GM06990 (cell line): ENCODE data around the gene YWHAG.

Source experiments
- DNase-seq: peaks from one replicate; pipeline ENCODE4 v3.0.0-alpha.2; 2011; ENCODE audit not compliant: insufficient read length; ENCODE audit errors: extremely low read depth
- H3K27me3 ChIP-seq: replicated peaks from 2 replicates; pipeline ENCODE4 v1.6.0; 2011; ENCODE audit warnings: low read length; ENCODE audit not compliant: control insufficient read depth, insufficient read depth
- H3K36me3 ChIP-seq: 2 replicates; pipeline ENCODE4 v1.5.1; 2011; ENCODE audit warnings: low read length; ENCODE audit not compliant: control insufficient read depth, insufficient read depth
- H3K4me3 ChIP-seq: replicated peaks from 2 replicates; pipeline ENCODE4 v1.5.1; 2011; ENCODE audit warnings: low read depth, mild to moderate bottlenecking, control low read depth, low read length
- CTCF ChIP-seq: IDR thresholded peaks from 2 replicates; pipeline ENCODE4 v1.5.1; 2011; ENCODE audit warnings: low read length, control low read depth, mild to moderate bottlenecking, inconsistent platforms; ENCODE audit not compliant: insufficient read depth, poor library complexity, severe bottlenecking

YWHAG gene

GRCh38 chr7:76354981-76355730 lies 3.6 kb downstream of the YWHAG start:
- no peak for DNase-seq
- Histone ChIP-seq H3K36me3 (peaks cover 4% of the 10 kb centered on the region), H3K4me3 (no peak overlapping the region), H3K27me3 (no peaks in the 10 kb centered on the region)
- TF ChIP-seq CTCF = no peak

DNA sequence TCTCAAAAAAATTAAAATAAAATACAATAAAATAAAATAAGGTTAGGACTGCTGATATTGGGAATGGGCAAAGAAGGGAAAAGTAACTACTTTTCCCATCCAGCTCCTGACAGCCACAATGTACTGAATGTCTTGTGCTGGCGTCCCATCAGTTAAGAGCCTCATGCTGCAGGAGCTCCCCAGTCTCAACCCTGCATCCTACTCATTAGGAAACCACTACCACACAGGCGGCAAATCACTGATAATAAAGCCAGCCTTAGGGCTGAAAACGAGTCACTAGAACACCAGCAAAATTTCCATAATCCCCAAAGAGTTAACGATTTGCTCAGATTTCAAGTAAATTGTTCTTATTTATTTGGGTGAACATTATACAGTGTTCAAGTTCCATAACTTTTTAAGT lies 4.3 kb downstream of the YWHAG start:
- peaks cover 4% of the 10 kb centered on the region for H3K36me3 ChIP-seq
- TF ChIP-seq CTCF = no peak
- no peaks in the 10 kb centered on the region for H3K27me3 ChIP-seq
- DNase-seq = no peak
- no peak overlapping the region for H3K4me3 ChIP-seq

DNA sequence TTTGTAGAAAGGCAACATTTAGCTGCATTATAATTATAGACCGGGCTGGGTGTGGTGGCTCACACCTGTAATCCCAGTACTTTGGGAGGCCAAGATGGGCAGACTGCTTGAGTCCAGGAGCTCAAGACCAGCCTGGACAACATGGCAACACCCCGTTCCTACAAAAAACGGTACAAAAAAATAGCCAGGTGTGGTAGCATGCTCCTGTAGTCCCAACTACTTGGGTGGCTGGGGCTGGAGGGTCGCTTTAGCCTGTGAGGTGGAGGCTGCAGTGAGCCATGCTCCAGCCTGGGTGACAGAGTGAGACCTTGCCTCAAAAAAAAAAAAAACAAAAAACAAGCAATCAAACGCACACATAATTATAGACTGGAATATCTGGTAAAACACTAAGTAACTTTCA lies 5.0 kb downstream of the YWHAG start:
- Histone ChIP-seq H3K4me3 (no peak overlapping the region), H3K36me3 (peaks cover 4% of the 10 kb centered on the region), H3K27me3 (no peaks in the 10 kb centered on the region)
- no peak for TF ChIP-seq CTCF
- no peak for DNase-seq

DNA sequence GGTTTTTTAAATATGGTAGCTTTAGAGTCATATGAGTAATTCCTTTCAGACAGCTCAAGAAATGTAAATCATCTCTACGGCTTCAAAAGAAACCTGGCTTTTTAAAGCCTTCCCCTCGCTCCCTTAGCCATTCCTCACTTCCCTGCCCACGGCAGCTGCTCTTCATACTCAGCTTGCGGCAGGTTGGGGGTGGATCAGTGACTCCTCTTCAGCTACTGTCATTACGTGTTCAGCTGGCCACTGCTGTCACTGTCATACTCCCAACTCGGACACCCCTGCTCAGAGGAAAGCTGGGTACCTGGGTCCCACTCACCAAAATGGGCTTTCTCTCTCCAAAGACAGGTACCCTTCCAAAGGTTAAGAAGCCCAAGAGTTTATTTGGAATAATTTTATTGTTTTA lies 6.6 kb downstream of the YWHAG start:
- no peak for TF ChIP-seq CTCF
- peaks cover 4% of the 10 kb centered on the region for H3K36me3 ChIP-seq

GRCh38 chr7:76351372-76351771 lies 7.4 kb downstream of the YWHAG start:
- Histone ChIP-seq H3K27me3 (no peaks in the 10 kb centered on the region), H3K4me3 (no peak overlapping the region), H3K36me3 (peaks cover 10% of the 10 kb centered on the region)
- no peak for TF ChIP-seq CTCF
- DNase-seq = no peak

More for the DNA sequence above, 6.6 kb downstream of the YWHAG start:
- Histone ChIP-seq H3K27me3 (no peaks in the 10 kb centered on the region), H3K4me3 (no peak overlapping the region)
- no peak for DNase-seq
